ENCODE measurements around the gene MS4A1. TPM values are rescaled to one million over a fixed set of nuclear protein-coding genes. Genes with fewer than 3 reads are reported as not detected.
A peak's percentile ranks its signal among the peaks of the same experiment; 100 is the strongest.

MS4A1 gene
- total and polyA plus RNA-seq, 2 of the 8 experiments (the other 6 are each of a cell fraction or from before 2014, with no cell fraction given) = not detected

DNA sequence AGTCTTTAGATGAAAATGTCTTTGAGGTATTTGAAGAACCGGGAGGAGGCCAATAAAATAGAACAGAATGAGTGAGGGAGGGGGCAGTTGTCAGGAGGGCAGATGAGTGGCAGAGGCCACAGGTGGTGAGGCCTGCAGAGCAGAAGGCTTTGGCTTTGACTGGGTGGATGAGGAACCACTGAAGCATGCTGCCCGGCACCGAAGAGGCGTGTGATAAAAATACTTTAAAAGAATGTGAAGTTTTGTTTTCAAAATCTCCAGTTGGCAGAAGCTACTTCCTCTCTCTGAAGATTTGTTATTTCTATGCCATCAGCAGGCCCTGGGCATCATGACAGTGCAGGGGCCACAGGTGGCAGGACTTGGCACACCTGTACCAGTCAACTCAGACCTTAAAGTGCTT is 43.2 kb downstream of the MS4A1 start:
- no peaks in the 10 kb centered on the region for H3K79me2 ChIP-seq (ENCODE audit: control insufficient read depth in 1 of 2, insufficient read depth in 2 of 2, low read length in 2 of 2)
- no peak overlapping the region for H3K56ac ChIP-seq (replicated peaks; ENCODE audit: insufficient read length, low read depth, low read length)
- ChIA-PET POLR2A (ENCODE audit: partially characterized antibody) (no interaction called here), CTCF (ENCODE audit: partially characterized antibody) (interaction anchor here (1.8 to 3.1 kb wide), 2 partner anchors 15 to 136 kb away, joined by 4 to 9 read pairs; no protein-coding TSS in a partner anchor)
- H3K9me3 ChIP-seq (ENCODE audit: insufficient read depth in 2 of 2, low read depth in 1 of 2, low read length in 1 of 2) = no peaks in the 10 kb centered on the region
- peak overlapping the region; percentile 32; the same call in 1 of the 2 replicates for H2AK5ac ChIP-seq (ENCODE audit: low read depth, low read length)
- H3K4ac ChIP-seq (replicated peaks; ENCODE audit: insufficient read length, low read depth, low read length) = no peak overlapping the region
- H3K79me1 ChIP-seq (ENCODE audit: low read depth, low read length) = no peaks in the 10 kb centered on the region
- no peak overlapping the region for H2AFZ ChIP-seq (ENCODE audit: low read length)
- H4K91ac ChIP-seq (replicated peaks; ENCODE audit: insufficient read length, low read length) = peak overlapping the region; percentile 64
- no peak for FAIRE-seq
- TF ChIP-seq SP2 (IDR thresholded peaks at IDR 0.05; ENCODE audit: low read length) = no peak
- TF ChIP-seq BRCA1 (IDR thresholded peaks at IDR 0.05; ENCODE audit: low read depth, low read length) = no peak
- no peak for TF ChIP-seq RFX5 (IDR thresholded peaks at IDR 0.05; ENCODE audit: borderline replicate concordance, low read depth, low read length)
- no peak for TF ChIP-seq TEAD4 (IDR thresholded peaks at IDR 0.05; ENCODE audit: low read depth, low read length)
- no peak for TF ChIP-seq CBX8 (IDR thresholded peaks at IDR 0.05; ENCODE audit: borderline replicate concordance, low read depth, low read length)
- no peak for TF ChIP-seq BCL11A (IDR thresholded peaks at IDR 0.05; ENCODE audit: low read depth in 2 of 2, low read length in 2 of 2)
- no peak for TF ChIP-seq KDM4A (IDR thresholded peaks at IDR 0.05; ENCODE audit: low read depth, low read length, severe bottlenecking)
- no peak for TF ChIP-seq CBX5 (IDR thresholded peaks at IDR 0.05; ENCODE audit: low read depth, low read length)
- TF ChIP-seq MAFK (IDR thresholded peaks at IDR 0.05; ENCODE audit: low read depth, low read length) = no peak
- TF ChIP-seq PHF8 (conservative IDR thresholded peaks at IDR 0.05; ENCODE audit: low read depth, low read length) = no peak
- TF ChIP-seq, protein P1, sequence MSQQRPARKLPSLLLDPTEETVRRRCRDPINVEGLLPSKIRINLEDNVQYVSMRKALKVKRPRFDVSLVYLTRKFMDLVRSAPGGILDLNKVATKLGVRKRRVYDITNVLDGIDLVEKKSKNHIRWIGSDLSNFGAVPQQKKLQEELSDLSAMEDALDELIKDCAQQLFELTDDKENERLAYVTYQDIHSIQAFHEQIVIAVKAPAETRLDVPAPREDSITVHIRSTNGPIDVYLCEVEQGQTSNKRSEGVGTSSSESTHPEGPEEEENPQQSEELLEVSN (IDR thresholded peaks at IDR 0.05) = no peak
- no peak for TF ChIP-seq CHD1 (IDR thresholded peaks at IDR 0.05; ENCODE audit: low read depth, low read length)
- no peak overlapping the region for H4K5ac ChIP-seq (ENCODE audit: insufficient read length, low read depth, low read length)
- H3K9ac ChIP-seq (replicated peaks in 1 of 4; ENCODE audit: extremely low read depth in 1 of 4, low read depth in 3 of 4, low read length in 3 of 4) = no peak overlapping the region
- H3K4me3 ChIP-seq (ENCODE audit: extremely low read depth in 1 of 4, insufficient read depth in 2 of 4, low read depth in 3 of 4, low read length in 4 of 4) = no peak overlapping the region
- H3K27me3 ChIP-seq (replicated peaks in 1 of 4; ENCODE audit: control insufficient read depth in 3 of 4, extremely low read depth in 1 of 4, insufficient read depth in 3 of 4, low read length in 3 of 4) = no peaks in the 10 kb centered on the region
- H4K20me1 ChIP-seq (replicated peaks in 1 of 2; ENCODE audit: control insufficient read depth in 1 of 2, insufficient read depth in 2 of 2, low read length in 2 of 2) = no peaks in the 10 kb centered on the region
- 90% methylated on average over 4 of the region's 4 CpGs; no CpG with 5 or more reads in 1 of the 2 experiments for WGBS, 2 experiments (ENCODE audit: extremely low coverage in 1 of 2, insufficient coverage in 1 of 2, insufficient read length in 1 of 2, insufficient replicate concordance in 2 of 2, low coverage in 1 of 2, low lambda C conversion rate in 2 of 2, missing lambda C conversion rate in 1 of 2)
- H3K23ac ChIP-seq (ENCODE audit: insufficient read length) = no peak overlapping the region
- peak overlapping the region; percentile 91; the same call in 1 of the 2 replicates for H2BK20ac ChIP-seq (ENCODE audit: low read length)
- DNase-seq (ENCODE audit: low read depth in 1 of 2, low spot score in 2 of 2) = no peak
- H2BK120ac ChIP-seq (replicated peaks; ENCODE audit: low read depth, low read length) = no peak overlapping the region
- H4K8ac ChIP-seq (ENCODE audit: extremely low read depth, insufficient read depth, low read length) = no peak overlapping the region
- no peaks in the 10 kb centered on the region; the same call in 1 of the 2 replicates for H3K23me2 ChIP-seq (ENCODE audit: low read depth, low read length)
- 0 out of 2 replicates have a peak overlapping the region, but pooled peaks have one; percentile 6 for H2BK12ac ChIP-seq (ENCODE audit: low read depth, low read length)
- H3K27ac ChIP-seq (ENCODE audit: low read depth, low read length) = no peak overlapping the region
- peak overlapping the region; percentile 79; the same call in 1 of the 2 replicates for H2BK5ac ChIP-seq (ENCODE audit: low read depth, low read length)
- H3K4me1 ChIP-seq (replicated peaks in 1 of 4; ENCODE audit: control insufficient read depth in 3 of 4, insufficient read depth in 4 of 4, low read length in 3 of 4) = peaks cover 0 to 12% (median 6%) of the 10 kb centered on the region in 4 experiments; a peak in 5 of 7 replicates
- no peak overlapping the region for H3K14ac ChIP-seq (ENCODE audit: insufficient read length)
- H2BK15ac ChIP-seq (ENCODE audit: low read length) = no peak overlapping the region
- no peak overlapping the region for H3K4me2 ChIP-seq (ENCODE audit: insufficient read depth in 1 of 2, low read depth in 2 of 2, low read length in 2 of 2)
- H3K36me3 ChIP-seq (ENCODE audit: control insufficient read depth in 2 of 4, insufficient read depth in 4 of 4, low read length in 3 of 4) = no peaks in the 10 kb centered on the region
- peak overlapping the region; percentile 4; the same call in 1 of the 2 replicates for H3K18ac ChIP-seq (ENCODE audit: extremely low read depth, low read length)

All from H1 (cell line).